Measurements from ENCODE around the gene PRRT3. TPM values are rescaled to one million over a fixed set of nuclear protein-coding genes. Genes with fewer than 3 reads are reported as not detected.

PRRT3 gene
- total and polyA plus RNA-seq, 2 of the 13 experiments (the other 11 are each of a cell fraction or from before 2014, with no cell fraction given) = 0.22 to 0.44 TPM

GRCh38 chr3:9933561-9934234, 18.5 kb downstream of the PRRT3 start, which contains the start of gene CRELD1 (continued):
- TF ChIP-seq JUNB (CRISPR knock-in tag; IDR thresholded peaks at IDR 0.05; ENCODE audit: borderline replicate concordance) = no peak
- TF ChIP-seq ZNF746 (CRISPR knock-in tag; IDR thresholded peaks at IDR 0.05) = no peak
- no peak for TF ChIP-seq ZNF407 (CRISPR knock-in tag; IDR thresholded peaks at IDR 0.05; ENCODE audit: not compliant biosample characterization)
- no peak for TF ChIP-seq RORA (CRISPR knock-in tag; IDR thresholded peaks at IDR 0.05)
- TF ChIP-seq MAFF (IDR thresholded peaks at IDR 0.05; ENCODE audit: low read depth, low read length) = no peak
- TF ChIP-seq ZNF704 (CRISPR knock-in tag; IDR thresholded peaks at IDR 0.05; ENCODE audit: borderline replicate concordance) = peak; percentile 73; the same call in 1 of the 2 replicates
- no peak for TF ChIP-seq NFIB (CRISPR knock-in tag; IDR thresholded peaks at IDR 0.05; ENCODE audit: borderline replicate concordance)
- no peak for TF ChIP-seq ZNF609 (CRISPR knock-in tag; IDR thresholded peaks at IDR 0.05; ENCODE audit: borderline replicate concordance)
- no peak for TF ChIP-seq ZSCAN29 (CRISPR knock-in tag; conservative IDR thresholded peaks at IDR 0.05)
- TF ChIP-seq ZNF691 (CRISPR knock-in tag; IDR thresholded peaks at IDR 0.05; ENCODE audit: borderline replicate concordance, low read depth) = no peak; the same call in 1 of the 2 replicates
- 0 out of 2 replicates have a peak, but pooled peaks have one; percentile 34 for TF ChIP-seq ZBTB7A (CRISPR knock-in tag; IDR thresholded peaks at IDR 0.05)

Measured in HepG2 (cell line).